Measurements from ENCODE around the gene ICAM3.

Gene ICAM3

GRCh38 chr19:10290357-10290875 is 49.0 kb downstream of the ICAM3 start:
- DNase-seq, result peak; percentile 28

GRCh38 chr19:10289836-10290356 is 49.5 kb downstream of the ICAM3 start, which contains the start of gene ICAM5:
Gene ICAM5, plus strand, starts transcription at chr19:10289952. Its CDS starts 92 bp downstream, at chr19:10290044.
- peak; percentile 67 for DNase-seq

- peak; percentile 80 for DNase-seq
Measured at GRCh38 chr19:10289167-10289835, 50.1 kb downstream of the ICAM3 start.

GRCh38 chr19:10288662-10289166 is 50.7 kb downstream of the ICAM3 start:
- DNase-seq, result peak; percentile 70

GRCh38 chr19:10286803-10287737 is 52.4 kb downstream of the ICAM3 start, which contains the start of gene ICAM4:
Gene ICAM4, plus strand, starts transcription at chr19:10286955. Its CDS starts 58 bp downstream, at chr19:10287013.
- DNase-seq, result no peak

- no peak for DNase-seq
Measured at GRCh38 chr19:10285393-10285792, 54.0 kb downstream of the ICAM3 start.

GRCh38 chr19:10284960-10285278 is 54.5 kb downstream of the ICAM3 start:
- DNase-seq, result no peak

- DNase-seq, result no peak
Measured at GRCh38 chr19:10284065-10284959, 55.1 kb downstream of the ICAM3 start.
